ENCODE results near the gene NHLRC2.

- TF ChIP-seq REST (IDR thresholded peaks at IDR 0.05; ENCODE audit: borderline replicate concordance in 1 of 2, low read depth in 1 of 2, low read length in 2 of 2) (no peak), FOSL1 (CRISPR knock-in tag; IDR thresholded peaks at IDR 0.05; ENCODE audit: borderline replicate concordance) (no peak), ATF3 (CRISPR knock-in tag; IDR thresholded peaks at IDR 0.05) (no peak), EZH2 (conservative IDR thresholded peaks at IDR 0.05; ENCODE audit: low read depth, low read length) (no peak), CTCF (CRISPR knock-in tag; IDR thresholded peaks at IDR 0.05) (no peak), NFAT5 (CRISPR knock-in tag; IDR thresholded peaks at IDR 0.05) (no peak), NFYC (CRISPR knock-in tag; IDR thresholded peaks at IDR 0.05) (no peak), MAX (IDR thresholded peaks at IDR 0.05) (no peak), SIN3B (IDR thresholded peaks at IDR 0.05; ENCODE audit: low read length) (no peak)
These were observed 43.5 kb downstream of the NHLRC2 start for GRCh38 chr10:113897693-113898618.
